GM21529 (cell line): ENCODE results near the gene PDE4D.
"Not testable (repeated sequence)": the region's sequence is repeated elsewhere in the genome, so short reads cannot be mapped to it uniquely, and the experiment has no call there.

ENCODE experiments used
- ATAC-seq: cut with Tn5 transposase; IDR thresholded peaks from one replicate; pipeline ENCODE4 v1.9.1; 2021; ENCODE audit not compliant: unreplicated experiment

The PDE4D gene

GRCh38 chr5:59312223-59312622 is 581.3 kb downstream of the PDE4D start:
- no peak for ATAC-seq

DNA sequence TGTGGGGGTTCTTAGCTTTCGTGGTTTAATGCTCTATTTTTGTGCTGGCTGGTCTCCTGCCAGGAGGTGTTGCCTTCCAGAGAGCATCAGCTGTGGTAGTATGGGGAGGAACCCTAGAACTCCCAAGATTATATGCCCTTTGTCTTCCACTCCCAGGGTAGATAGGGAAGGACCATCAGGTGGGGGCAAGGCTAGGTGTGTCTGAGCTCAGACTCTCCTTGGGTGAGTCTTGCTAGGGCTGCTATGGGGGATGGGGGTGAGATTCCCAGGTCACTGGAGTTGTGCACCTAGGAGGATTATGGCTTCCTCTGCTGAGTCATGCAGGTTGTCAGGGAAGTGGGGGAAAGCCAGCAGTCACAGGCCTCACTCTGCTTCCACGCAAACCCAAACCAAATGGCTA is 584.8 kb downstream of the PDE4D start:
- not testable (repeated sequence) for ATAC-seq

DNA sequence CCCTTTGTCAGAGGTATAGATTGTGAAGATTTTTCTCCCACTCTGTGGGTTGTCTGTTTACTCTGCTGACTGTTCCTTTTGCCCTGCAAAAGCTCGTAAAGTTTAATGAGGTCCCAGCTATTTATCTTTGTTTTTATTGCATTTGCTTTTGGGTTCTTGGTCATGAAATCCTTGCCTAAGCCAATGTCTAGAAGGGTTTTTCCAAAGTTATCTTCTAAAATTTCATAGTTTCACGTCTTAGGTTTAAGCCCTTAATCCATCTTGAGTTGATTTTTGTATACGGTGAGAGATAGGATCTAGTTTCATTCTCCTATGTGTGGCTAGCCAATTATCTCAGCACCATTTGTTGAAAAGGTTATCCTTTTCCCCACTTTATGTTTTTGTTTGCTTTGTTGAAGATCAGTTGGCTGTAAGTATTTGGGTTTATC is 590.2 kb downstream of the PDE4D start:
- ATAC-seq: not testable (repeated sequence)

- not testable (repeated sequence) for ATAC-seq
Measured at GRCh38 chr5:59302509-59302908, 591.0 kb downstream of the PDE4D start.

DNA sequence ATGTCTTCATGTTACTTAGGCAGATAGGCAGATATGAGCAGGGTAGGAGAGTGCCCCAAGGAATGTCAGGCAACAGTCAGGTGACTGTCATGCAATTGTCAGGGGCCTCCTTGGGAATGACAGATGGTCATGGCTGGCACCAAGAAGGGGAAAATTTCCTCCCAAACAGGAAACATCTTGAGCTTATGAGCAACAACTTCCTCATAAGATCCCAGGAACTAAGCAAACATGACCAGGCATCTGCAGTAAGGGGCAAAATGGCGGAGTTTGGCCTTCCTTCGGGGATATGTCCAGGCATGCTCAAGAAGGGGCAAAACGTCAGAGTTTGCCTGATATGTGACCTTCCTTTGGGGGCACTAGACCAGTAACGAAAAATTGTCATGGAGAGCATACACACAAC is 591.8 kb downstream of the PDE4D start:
- no peak for ATAC-seq

- ATAC-seq: no peak
Measured at GRCh38 chr5:59300930-59301329, 592.6 kb downstream of the PDE4D start.

DNA sequence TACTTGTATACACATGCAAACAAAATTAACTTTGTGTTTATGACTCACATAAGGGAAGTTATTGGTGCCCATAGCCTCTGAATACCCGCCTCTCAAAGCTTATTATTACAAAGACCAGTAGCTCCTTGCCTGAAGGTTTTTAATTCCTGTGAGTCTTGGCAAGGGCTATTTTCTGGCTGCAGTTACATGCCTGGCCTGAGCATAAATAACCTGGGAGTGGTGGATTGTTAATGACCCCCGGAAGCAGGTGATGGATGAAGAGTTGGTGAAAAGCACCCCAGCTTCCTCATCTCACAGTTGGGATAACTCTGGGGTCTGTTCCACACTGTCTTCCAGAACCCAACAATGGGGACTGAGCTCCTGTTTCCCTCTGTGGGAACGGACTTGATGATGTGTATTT is 594.5 kb downstream of the PDE4D start:
- ATAC-seq: no peak

GRCh38 chr5:59296317-59297264 is 596.9 kb downstream of the PDE4D start:
- no peak for ATAC-seq

GRCh38 chr5:59293700-59294099 is 599.8 kb downstream of the PDE4D start:
- no peak for ATAC-seq

DNA sequence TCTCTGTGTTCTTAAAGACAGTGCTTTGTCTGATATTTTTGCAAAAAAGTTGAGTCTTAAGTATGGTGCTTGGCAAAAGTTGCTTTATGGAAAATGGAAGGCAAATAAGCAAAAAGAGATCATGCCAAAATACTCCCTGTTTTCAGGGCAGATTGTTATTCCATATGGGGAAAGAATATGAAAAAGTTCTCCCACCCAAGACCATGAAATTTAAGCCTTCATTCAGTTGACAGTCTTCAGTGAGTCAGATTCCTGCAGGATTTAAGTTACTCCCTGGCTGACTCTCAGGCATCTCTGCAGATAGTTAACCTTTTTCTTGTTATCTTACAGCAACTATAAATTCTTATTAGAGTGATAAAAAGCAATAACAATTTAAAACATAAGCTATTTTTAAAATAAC is 601.6 kb downstream of the PDE4D start:
- no peak for ATAC-seq

- ATAC-seq: no peak
Measured at GRCh38 chr5:59287884-59288283, 605.6 kb downstream of the PDE4D start.

DNA sequence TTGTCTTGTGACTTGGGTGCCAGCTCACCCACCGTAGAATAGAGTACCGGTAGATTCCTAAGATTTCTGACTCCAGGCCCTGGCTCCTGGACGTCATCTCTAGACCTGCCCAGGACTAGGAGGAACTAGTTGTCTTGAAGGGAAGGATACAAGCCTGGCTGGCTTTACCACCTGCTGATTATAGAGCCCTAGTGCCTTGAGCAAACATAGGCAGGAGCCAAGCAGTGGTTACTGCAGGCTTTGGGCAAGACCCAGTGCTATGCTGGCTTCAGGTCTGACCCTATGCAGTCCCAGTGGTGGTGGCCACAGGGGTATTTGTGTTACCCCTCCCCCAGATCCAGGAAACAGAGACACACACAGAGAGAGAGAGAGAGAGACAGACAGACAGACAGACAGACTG is 606.2 kb downstream of the PDE4D start:
- no peak for ATAC-seq

GRCh38 chr5:59286510-59286909 is 607.0 kb downstream of the PDE4D start:
- ATAC-seq: no peak

DNA sequence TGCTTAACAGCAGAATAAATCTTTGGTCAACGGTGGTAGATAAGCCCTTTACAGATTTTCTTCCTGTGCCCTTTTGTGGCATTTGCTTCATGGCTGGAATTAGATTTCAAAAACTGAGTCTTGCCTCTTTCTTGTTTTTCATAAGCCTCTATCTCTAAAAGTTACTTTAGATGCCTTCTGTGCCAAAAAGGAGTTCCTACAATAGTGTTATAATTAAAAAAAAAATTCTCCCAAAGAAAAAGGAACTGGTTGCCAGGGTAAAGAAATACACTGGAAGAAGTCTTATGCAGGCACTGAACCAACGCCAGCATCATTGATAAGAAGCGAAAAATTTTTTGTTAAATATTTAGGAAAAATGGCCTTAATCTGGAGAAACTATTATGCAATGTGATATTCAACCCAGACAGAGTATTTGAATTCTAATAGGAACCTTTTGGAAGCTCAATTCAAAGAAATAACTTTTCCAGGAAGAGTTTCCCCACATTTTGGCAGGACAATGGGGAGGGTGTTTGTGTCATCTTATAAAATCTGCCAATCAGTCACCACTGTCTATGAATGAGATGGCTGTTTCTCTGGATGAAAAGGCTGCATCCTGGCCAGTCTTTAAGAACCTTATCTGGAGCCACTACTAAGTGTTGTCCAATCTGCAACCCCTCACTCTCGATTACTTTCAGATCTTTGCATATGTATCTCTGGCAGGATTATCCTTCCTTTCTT is 608.1 kb downstream of the PDE4D start:
- no peak for ATAC-seq

DNA sequence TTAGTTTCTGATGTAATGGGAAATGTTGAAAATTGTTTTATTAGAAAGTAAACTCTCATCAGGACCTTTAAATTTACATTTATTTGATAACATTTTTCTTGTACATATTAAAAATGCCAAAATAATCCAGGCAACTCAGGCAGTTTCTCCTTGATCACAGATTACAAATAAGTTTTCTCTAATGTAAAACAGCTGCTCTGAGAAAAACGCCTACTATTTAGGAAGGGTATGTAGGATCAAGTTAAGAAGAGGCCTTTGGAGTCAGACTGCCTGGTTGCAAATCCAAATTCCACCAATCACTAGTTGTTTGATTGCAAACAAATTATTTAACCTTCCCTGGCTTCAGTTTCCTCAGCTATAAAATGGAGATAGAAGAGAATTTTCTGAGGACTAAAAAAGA is 610.8 kb downstream of the PDE4D start:
- no peak for ATAC-seq

GRCh38 chr5:59279979-59280378 is 613.5 kb downstream of the PDE4D start:
- ATAC-seq: no peak

DNA sequence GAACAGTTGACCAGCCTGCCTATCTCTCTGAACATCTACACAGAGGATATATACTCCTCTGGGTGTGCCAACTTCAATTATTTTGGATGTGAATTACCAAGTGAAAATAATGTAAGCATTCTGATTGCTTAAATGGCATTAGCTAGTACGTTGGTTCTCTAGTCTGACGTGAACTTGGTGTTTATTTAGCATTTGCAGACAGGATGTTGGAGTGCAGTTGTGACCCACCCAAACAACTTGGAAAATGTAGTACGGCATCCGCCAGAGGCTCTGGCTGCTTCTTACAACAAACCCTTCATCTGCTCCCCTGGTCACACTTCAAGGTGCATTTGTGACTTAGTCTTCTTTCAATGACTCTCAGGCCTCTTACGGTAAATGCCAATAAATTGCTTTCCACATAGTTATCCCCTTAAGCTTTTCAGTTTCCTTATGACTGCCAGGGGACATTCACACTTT is 616.6 kb downstream of the PDE4D start:
- no peak for ATAC-seq

DNA sequence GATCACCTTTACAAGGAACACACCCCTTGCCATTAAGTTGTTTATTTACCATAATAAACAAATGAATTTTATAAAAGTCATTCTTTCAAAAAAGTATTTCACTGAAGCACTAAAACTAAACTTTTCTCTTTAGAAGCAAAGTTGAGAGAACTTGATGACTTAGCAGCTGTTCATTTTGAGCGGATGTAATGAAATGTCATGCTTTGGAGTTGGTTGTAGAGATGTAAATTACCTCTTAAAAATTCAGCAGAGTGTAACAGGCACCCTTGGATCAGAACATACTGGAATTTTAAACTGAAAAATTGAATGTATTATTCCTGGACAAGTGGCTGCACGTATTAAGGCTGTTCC is 617.2 kb downstream of the PDE4D start:
- ATAC-seq: no peak

DNA sequence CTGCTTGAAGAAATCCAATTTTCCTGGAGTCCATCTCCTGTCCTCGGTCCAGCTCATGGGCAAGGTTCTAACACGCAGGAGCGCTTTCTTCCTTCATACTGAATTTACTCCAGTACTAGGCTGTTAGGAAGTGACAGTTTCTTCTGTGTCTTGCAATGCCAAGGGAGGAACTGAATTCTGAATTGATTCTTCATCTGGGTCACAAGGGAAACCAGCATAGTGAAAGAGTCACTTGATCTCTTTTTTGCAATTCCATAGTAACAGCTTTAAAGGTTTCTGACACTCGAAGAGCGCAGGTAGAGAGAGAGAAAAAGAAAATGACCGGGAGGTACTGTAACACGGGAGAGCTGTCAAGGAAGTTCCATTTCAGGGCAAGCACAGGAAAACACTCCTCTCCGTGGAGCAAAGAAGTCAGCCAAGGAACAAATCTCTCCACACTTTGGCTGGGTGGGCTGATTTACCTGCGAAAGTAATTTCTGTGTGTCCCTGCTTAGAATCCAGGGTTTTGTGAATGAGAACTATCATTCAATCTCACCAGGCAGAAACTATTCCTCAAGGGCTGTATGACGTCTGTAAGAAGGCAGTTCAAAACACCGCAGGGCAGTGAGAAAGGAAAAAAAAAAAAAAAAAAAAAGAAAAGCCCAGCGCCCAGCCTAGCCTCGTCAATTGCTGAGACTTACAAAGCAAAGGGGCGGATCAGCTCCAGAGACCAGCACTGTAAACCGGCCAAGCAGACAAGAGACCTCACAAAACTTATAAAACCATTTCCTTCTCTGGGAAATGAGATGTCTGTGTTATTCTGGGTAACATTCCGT is 617.8 kb downstream of the PDE4D start:
- no peak for ATAC-seq

DNA sequence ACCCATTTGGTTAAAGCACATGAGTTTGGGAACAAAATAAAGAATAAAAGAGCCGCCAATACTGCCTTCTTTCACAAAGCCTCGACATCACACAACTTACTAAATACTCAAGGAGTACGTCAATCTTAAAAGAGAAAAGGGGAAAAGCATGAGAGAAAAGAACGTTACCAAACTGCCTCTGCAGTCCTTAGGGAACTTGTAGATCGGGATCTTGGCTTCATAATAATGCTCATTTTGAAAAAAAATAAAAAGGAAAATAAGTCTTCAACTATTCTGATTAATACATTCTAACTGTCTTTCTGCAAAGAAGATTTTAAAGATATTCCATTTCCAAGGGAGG is 618.4 kb downstream of the PDE4D start:
- no peak for ATAC-seq

GRCh38 chr5:59274106-59274636 is 619.4 kb downstream of the PDE4D start:
- no peak for ATAC-seq
